HG03045 (cell line): ENCODE results near the gene GNAI2.
"Not testable (repeated sequence)": the region's sequence is repeated elsewhere in the genome, so short reads cannot be mapped to it uniquely, and the experiment has no call there.

Source experiments
- ATAC-seq: cut with Tn5 transposase; IDR thresholded peaks from one replicate; pipeline ENCODE4 v1.9.1; 2021; ENCODE audit warnings: mild to moderate bottlenecking, moderate library complexity; ENCODE audit not compliant: unreplicated experiment

GNAI2 gene

DNA sequence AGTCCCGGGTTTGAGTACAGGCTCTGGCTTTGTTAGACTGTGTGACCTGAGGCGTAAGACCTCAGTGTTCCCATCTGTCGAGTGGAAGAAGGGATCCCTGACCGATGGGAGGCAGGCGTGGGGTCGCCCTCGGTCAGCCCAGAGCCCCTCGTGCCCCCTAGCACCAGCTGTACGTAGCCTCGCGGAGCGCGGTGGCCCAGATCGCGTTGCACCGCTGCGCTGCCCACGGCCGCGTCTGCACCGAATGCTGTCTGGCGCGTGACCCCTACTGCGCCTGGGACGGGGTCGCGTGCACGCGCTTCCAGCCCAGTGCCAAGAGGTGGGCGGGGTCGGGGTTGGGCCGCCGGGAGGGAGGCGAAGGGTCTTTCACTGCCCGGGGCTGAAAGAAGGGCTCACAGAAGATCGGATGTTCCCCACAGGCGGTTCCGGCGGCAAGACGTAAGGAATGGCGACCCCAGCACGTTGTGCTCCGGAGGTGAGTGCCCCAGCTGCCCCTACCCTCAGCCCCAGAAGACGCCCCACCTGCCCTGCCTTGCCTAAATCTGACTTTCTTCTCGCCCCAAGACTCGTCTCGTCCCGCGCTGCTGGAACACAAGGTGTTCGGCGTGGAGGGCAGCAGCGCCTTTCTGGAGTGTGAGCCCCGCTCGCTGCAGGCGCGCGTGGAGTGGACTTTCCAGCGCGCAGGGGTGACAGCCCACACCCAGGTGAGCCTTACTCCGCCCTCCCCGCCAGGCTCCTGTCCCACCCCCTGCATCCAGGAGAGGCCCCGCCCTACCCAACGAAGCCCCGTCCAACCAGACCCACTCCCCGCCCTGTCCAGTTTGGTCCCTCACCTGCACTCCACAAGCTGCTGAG is 39.4 kb downstream of the GNAI2 start:
- ATAC-seq: no peak

DNA sequence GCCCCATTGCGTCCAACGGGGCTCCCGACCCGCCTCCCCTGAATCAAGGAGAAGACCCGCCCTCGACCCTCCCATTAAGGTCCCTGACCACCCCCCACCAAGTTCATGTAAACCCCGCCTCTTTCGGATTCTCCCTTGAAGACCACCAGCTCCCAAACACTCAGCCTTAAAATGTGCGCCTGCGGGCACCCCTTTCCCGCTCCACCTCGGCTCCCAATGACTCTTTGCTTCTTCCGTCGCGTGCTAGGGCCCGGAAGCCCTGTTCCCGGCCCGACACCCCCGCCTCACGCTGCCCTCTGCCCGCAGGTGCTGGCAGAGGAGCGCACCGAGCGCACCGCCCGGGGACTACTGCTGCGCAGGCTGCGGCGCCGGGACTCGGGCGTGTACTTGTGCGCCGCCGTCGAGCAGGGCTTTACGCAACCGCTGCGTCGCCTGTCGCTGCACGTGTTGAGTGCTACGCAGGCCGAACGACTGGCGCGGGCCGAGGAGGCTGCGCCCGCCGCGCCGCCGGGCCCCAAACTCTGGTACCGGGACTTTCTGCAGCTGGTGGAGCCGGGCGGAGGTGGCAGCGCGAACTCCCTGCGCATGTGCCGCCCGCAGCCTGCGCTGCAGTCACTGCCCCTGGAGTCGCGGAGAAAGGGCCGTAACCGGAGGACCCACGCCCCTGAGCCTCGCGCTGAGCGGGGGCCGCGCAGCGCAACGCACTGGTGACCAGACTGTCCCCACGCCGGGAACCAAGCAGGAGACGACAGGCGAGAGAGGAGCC is 40.2 kb downstream of the GNAI2 start:
- ATAC-seq: no peak

DNA sequence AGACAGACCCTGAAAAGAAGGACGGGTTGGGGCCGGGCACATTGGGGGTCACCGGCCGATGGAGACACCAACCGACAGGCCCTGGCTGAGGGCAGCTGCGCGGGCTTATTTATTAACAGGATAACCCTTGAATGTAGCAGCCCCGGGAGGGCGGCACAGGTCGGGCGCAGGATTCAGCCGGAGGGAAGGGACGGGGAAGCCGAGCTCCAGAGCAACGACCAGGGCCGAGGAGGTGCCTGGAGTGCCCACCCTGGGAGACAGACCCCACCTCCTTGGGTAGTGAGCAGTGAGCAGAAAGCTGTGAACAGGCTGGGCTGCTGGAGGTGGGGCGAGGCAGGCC is 40.7 kb downstream of the GNAI2 start:
- ATAC-seq: no peak

DNA sequence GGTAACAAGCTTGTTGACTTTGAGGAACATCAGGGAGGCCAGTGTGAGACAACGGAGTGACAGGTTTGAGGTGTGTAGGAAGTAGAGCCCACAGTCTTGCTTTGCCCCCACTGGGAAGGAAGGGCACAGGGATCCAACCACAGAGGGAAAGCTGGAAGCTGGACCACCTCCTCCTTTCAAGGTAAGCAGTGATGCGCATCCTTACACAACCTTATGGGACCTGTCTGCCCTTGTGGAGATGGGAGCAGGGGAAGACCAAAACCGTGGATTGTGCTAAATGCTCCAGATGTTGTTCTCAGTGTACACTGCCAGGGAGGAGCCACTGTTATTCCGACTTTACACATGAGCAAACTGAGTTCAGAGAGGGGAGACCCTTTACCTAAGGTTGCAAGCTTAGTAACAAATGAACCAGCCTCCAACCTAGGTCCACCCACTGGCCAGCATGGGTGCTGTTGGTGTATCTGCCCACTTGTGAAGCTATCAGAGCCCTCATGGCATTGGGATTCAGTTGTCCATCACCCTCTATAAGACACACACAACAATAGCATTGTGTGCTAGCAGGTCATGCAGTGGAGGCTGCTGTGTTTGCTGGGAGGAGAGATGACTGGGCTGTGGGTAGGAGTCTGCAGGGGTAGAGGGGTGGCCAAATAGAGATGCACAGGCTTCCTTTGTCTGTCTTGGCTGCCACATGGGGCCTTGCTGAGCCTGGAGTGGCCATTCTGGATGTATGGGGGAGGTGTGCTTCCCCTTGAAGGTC is 42.3 kb downstream of the GNAI2 start:
- ATAC-seq: no peak

DNA sequence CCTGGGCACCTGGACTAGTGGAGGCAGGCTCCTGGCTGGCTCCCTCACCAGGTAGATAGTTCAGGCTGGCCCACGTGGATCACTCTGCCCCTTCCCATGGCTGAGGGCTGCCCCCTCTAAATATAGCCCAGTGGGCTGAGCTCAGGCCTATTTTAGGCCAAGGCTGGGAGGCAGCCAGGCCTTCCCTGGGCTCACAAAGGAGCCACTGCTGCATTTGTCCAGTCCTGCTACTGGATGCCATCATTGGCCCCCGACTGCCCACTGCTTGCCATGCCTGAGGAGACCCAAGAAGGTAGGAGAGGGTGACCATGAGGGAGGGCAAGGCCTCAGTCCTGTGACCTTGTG is 42.8 kb downstream of the GNAI2 start, which contains the start of gene LSMEM2:
LSMEM2 (plus strand) TSS at position 208 of the 345 bp plus-strand sequence; CDS start at position 235, 27 bp downstream.
- no peak for ATAC-seq

DNA sequence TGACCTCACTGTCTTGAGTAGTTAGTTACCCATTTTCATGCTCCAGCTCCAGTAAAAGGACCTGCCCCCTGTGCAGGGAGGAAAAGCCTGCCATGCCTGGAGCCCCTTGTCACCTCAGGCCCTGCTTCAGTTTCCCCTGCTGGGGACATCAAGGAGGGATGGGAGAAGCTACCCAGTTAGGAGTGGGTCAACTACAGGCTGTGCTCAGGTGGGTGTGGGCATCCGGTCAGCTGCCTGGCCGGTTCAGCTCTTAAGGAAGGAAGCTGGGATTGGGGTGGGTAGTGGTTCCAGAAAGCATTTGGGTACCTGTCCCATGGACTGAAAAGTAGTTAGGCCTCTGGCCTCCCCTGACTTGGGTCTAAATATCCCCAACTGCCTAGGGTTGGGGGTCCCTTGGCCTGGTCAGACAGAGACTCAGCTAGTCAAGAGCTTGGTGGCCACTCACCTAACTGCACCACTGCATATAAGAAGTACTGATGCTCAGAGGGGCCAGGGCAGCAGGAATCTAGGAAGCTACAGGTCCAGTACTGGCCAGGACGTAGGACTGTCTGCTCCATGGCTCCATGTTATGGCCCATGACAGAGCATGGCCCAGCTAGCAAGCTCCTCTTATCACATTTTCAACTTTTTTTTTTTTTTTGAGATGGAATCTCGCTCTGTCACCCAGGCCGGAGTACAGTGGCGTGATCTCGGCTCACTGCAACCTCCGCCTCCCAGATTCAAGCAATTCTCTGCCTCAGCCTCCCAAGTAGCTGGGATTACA is 43.4 kb downstream of the GNAI2 start:
- no peak for ATAC-seq

DNA sequence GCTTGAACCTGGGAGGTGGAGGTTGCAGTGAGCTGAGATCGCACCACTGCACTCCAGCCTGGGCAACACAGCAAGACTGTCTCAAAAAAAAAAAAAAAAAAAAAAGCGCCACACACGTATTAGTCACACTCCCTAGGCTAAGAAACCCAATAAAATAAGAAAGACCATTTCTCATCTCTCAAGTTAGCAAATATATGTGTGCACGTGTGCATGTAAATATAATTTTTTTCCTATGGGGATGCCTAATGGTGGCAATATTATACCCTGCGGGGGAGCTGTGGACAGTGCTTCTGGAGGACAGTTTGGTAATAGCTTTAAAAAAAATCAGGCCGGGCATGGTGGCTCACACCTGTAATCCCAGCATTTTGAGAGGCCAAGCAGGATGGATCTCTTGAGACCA is 48.1 kb downstream of the GNAI2 start:
- not testable (repeated sequence) for ATAC-seq

DNA sequence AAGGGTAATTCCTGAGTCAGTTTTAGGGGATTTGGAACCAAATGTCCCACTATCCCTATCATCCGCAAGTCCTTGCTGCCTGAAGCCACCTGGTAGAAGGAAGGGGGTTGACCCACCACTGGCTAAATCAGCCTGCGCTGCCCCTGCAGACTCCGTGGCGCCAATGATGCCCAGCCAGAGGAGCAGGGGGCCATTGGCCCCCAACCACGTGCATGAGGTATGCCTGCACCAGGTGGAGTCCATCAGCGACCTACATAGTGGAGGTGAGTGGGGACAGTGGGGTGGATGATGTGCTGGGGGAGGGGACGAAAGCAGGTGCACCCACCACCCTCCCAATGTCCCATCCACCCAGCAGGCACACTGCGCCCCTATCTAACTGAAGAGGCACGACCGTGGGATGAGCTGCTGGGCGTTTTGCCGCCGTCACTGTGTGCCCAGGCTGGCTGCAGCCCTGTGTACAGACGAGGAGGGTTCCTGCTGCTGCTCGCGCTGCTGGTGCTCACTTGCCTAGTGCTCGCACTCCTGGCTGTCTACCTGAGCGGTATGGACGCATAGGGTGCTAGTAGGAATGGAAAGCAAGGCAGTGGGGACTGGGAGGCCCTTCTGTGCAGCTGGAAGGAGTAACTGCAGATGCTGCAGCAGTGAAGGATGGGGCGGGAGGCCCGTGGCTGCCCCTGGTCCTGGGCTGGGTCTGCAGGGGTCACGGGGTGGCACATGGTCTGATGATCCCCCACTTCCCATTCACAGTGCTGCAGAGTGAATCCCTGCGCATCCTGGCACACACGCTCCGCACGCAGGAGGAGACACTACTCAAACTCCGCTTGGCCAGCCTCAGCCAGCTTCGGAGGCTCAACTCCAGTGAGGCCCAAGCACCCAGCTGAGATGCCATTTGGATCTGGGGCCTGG is 50.6 kb downstream of the GNAI2 start:
- ATAC-seq: no peak

DNA sequence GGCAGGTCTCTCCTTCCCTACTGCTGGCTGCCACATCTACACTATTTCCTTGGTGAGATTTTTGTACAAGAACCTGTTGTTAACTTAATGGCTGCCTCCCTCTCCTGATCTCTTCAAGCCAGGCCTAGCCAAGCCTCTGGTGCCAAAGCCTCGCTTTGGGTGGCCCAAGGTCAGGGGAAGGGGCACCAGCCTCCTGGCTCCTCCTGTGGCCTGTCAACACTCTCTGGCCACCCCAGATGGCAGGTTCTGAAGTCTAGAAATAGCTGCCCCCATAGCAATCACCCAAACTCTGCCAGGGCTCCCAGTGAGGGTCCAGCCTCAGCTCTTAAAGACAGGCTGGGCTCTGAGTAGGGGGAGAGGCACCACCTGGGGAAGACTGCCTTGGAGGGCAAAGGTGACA is 51.3 kb downstream of the GNAI2 start:
- no peak for ATAC-seq

DNA sequence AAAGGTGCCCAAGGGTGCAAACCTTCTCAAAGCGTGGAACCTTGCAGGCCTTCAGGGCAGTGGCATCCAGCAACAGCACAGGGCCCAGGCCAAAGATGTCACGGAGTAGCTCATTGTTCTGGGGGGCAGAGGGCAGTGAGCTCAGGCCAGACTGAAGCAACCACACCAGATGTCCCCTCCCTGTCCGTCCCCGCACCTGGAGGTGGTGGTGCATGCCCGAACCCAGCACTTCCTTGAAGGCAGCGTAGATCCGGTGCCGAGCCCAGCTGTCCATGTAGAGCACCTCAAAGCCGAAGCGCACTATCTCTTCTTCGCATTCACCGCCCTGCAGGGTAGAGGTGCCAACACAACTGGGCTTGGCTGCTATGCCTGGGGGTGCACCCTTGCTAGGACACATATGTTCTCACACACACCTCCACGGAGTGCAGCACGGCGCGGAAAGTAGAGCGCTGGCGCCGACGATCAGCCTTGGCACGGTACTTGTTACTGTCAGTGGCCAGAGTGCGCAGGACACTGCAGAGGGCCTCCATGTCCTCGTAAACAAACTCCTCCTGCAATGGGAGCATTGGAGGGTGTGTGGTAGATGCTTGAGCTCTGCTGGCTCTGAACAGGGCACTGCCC is 52.5 kb downstream of the GNAI2 start:
- ATAC-seq: no peak

DNA sequence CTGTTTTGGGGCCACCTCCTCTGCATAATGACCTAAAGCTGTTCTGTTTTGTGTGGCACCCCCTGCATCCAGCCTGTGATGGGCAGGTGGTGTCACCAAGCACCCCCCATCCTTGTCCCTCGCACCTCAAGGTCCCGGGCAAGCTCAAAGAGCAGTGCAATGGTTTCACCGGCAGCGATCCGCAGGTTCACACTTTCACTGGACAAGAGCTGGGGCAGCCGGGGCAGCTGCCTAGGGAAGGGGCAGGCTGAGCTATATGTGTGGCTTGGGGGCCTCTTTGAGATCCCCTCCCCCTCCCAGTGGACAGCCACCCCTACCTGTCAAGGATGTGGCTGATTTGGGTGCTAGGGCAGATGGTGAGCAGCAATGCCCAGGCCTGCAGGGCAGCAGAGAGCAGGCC is 53.1 kb downstream of the GNAI2 start:
- no peak for ATAC-seq

DNA sequence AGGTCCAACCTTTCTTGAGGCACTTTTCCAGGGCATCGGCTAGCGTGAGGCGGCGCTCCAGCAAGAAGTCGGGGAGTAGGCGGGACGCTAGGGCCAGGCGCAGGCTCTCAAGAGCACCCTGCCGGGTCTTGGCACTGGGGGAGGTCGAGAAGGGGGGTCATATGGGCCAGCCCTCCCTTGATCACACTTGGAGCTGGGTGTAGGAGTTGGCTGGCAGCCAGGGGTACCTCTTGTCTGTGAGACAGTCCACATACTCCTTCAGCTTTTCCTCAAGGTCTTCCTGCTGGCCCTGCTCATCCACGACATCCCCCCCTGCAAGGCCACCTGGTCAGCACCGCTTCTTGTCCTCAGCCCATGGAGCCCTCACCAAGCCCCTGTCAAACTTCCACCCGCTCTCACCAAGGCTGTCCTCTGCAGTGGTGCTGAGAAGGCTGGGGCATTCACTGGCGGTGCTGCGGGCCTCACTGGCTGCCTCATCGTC is 54.2 kb downstream of the GNAI2 start:
- no peak for ATAC-seq

DNA sequence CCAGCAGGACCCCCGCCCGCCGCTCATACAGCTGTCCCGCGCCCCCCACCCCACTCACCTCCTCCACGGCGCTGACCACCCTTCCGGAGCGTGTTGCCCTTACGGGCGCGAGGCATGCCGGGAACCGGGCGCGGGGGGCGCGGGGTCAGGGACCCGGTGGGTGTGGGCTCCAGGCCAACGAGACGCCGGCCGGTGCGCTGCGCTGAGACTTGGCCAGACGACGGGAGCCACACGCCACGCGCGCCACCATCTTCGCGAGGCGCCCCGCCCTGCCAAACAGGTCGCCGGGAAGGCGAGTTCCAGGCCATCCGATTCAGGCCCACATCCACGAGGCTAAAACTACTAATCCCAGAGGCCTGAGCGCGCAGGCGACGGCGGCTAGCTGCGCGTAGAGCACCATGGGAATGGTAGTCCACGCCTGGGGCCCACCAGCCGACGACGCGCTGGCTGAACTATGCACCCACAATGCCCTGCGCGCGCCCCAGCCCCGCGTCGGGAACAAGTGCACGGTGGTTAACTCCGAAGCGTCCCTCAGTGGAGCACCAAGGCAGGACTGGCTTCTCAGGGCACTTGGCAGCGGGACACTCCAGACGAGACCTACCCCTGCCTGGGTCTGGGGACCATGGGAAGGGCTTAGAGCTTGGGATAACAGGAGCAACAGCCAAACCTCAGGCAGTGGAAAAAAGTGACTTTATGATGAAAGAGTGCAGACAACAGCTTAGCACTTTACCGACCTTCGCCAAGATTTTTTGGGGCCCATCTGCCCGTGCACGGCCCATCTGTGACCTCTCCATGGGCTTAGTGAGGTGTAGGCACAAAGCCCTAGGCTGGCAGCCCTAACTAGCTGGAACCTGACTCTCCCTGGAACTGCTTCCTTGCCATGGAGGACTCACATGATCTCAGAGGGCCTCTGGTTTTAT is 56.4 kb downstream of the GNAI2 start, which contains the start of gene IFRD2:
IFRD2 (minus strand) TSS at position 271 of the 920 bp plus-strand sequence; CDS start at position 116, 155 bp downstream.
- ATAC-seq: peak; percentile 88

DNA sequence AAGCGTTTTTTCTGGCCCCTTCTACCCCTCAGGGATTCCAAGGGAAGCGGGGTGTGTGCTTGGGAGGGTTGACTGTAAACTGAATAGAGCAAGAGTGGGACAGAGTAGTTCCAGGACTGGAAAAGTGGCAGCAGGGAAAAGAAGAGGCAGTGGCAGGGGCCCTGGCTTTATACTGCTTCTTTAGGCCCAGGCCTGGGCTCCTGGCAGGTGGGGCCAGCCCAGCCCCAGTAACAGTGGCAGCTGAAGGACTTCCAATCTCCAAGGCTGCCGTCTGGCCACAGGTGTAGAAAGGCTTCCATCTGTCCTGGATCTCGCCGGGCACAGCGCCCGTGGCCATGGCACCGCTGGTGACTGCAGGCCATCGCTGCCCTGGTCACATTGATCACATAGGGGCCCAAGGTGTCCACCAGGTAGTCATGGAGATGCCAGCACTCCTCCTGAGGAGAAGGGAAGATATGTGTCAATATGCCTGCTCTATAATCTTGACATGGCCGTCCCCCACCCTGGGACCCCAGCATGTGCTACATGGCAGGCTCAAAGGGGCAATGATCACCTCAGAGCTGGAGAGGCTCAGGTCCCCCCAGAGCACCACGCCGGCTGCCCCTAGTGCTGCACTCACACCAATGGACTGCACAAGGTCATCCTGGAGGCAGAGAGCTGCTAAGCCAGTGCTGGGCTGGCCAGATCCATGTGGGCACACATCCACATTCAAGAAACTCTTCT is 57.2 kb downstream of the GNAI2 start:
- ATAC-seq: no peak

DNA sequence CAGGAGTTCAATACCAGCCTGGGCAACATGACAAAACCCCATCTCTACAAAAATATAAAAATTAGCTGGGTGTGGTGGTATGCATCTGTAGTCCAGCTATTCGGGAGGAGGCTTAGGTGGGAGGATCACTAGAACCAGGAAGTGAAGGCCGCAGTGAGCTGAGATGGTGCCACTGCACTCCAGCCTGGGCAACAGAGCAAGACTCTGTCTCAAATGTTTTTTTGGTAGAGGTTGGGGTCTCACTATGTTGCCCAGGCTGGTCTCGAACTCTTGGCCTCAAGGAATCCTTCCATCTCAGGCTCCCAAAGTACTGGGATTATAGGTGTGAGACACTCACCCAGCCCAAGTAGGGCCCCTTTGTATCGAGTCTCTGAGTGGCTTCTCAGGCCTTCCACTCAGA is 58.1 kb downstream of the GNAI2 start:
- ATAC-seq: no peak

DNA sequence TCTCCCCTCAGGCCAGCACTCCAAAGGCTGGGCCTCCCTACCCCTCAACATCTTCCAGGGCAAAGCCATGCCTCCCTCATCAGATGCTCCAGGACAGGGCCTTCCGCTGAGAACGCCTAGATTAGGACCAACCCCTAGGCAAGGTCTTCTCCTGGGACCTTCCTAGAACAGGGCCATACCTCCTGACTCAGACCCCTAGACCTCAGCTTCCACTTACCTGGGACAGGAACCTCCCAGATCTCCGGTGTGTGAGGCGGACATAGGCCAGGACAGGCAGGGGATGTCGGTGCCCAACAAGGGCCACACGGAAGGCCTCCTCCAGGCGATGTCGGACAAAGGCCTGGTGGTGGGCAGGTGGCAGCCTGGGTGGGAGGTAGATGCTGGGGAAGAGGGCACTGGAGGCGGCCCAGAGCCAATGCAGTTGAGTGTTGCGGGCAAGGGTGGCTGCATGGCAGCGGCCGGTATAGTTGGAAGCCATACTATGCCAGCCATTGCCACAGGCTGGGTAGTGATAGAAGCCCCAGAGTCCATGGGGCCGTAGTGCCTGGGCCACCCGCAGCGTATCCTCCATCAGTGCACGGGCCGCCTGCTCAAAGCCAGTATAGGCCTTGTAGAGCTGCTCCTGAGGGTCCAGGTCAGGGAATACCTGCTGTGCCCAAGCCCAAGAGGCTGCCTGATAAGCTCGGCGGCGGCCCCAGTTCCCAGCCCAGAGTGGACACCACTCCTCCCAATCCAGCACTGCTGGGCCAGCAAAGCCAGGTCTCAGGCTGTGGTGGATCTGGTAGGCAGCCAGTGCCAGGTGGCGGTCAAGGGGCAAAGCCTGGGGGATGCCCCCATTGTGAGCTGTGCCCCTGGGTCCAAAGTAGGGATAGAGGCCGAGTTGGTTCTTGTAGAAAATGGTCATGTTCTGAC is 58.7 kb downstream of the GNAI2 start:
- ATAC-seq: no peak
